Renal pelvis (tissue), 4 donors: ENCODE measurements around the gene SH3D19. TPM values are rescaled to one million over a fixed set of nuclear protein-coding genes. Genes with fewer than 3 reads are reported as not detected.
A peak's percentile ranks its signal among the peaks of the same experiment; 100 is the strongest.
"Not testable (repeated sequence)": the region's sequence is repeated elsewhere in the genome, so short reads cannot be mapped to it uniquely, and the experiment has no call there.

Source experiments
- DNase-seq: peaks from one replicate; pipeline ENCODE4 v3.0.0-alpha.2; 2013
- polyA plus RNA-seq, 3 donors: library from polyadenylated mRNA; unstranded; fragments of 120-200 nt; gene quantifications; one replicate each; pipeline ENCODE4 v1.2.1, GENCODE V29; 2013; ENCODE audit not compliant: insufficient read length in 3 of 3

SH3D19 gene
- polyA plus RNA-seq, 3 donors: 24.7 to 31.4 (median 27.6) TPM

GRCh38 chr4:151284534-151285245 is 40.7 kb downstream of the SH3D19 start:
- DNase-seq: no peak

- DNase-seq: peak; percentile 40
Observed at GRCh38 chr4:151276787-151277562, 48.4 kb downstream of the SH3D19 start, which contains the start of gene PRSS48. Gene PRSS48 (plus strand): TSS chr4:151277161. CDS start chr4:151277173, 12 bp downstream.

GRCh38 chr4:151268905-151269304 is 56.5 kb downstream of the SH3D19 start:
- not testable (repeated sequence) for DNase-seq

GRCh38 chr4:151267822-151268535 is 57.4 kb downstream of the SH3D19 start:
- no peak for DNase-seq

GRCh38 chr4:151267104-151267503 is 58.3 kb downstream of the SH3D19 start:
- DNase-seq: no peak

- no peak for DNase-seq
Observed at GRCh38 chr4:151266497-151266896, 58.9 kb downstream of the SH3D19 start.

GRCh38 chr4:151263455-151263854 is 62.0 kb downstream of the SH3D19 start:
- no peak for DNase-seq

GRCh38 chr4:151260526-151260925 is 64.9 kb downstream of the SH3D19 start:
- no peak for DNase-seq

- no peak for DNase-seq
Observed at GRCh38 chr4:151259752-151260151, 65.7 kb downstream of the SH3D19 start.

- no peak for DNase-seq
Observed at GRCh38 chr4:151257704-151258103, 67.7 kb downstream of the SH3D19 start.

GRCh38 chr4:151256134-151256533 is 69.3 kb downstream of the SH3D19 start:
- no peak for DNase-seq

GRCh38 chr4:151255680-151256079 is 69.7 kb downstream of the SH3D19 start:
- DNase-seq: not testable (repeated sequence)

- DNase-seq: not testable (repeated sequence)
Observed at GRCh38 chr4:151255226-151255625, 70.2 kb downstream of the SH3D19 start.

- DNase-seq: no peak
Observed at GRCh38 chr4:151251603-151252304, 73.7 kb downstream of the SH3D19 start.

- no peak for DNase-seq
Observed at GRCh38 chr4:151250706-151251105, 74.7 kb downstream of the SH3D19 start.

GRCh38 chr4:151248519-151248918 is 76.9 kb downstream of the SH3D19 start:
- no peak for DNase-seq

GRCh38 chr4:151247395-151247794 is 78.0 kb downstream of the SH3D19 start:
- no peak for DNase-seq

- DNase-seq: no peak
Observed at GRCh38 chr4:151246742-151247141, 78.7 kb downstream of the SH3D19 start.

- no peak for DNase-seq
Observed at GRCh38 chr4:151242305-151242704, 83.1 kb downstream of the SH3D19 start.

- DNase-seq: no peak
Observed at GRCh38 chr4:151239608-151240007, 85.8 kb downstream of the SH3D19 start.

GRCh38 chr4:151238477-151238876 is 86.9 kb downstream of the SH3D19 start:
- no peak for DNase-seq

- no peak for DNase-seq
Observed at GRCh38 chr4:151236036-151236435, 89.4 kb downstream of the SH3D19 start.
